NCI-H2107 (cell line): ENCODE measurements around the gene SSBP3.
A peak's percentile ranks its signal among the peaks of the same experiment; 100 is the strongest.
"Not testable (repeated sequence)": the region's sequence is repeated elsewhere in the genome, so short reads cannot be mapped to it uniquely, and the experiment has no call there.

ENCODE experiments used
- DNase-seq: peaks from one replicate; lab custom pipeline; 2025; lab: John Stamatoyannopoulos, UW

Gene SSBP3

GRCh38 chr1:54347955-54348699 is 58.1 kb downstream of the SSBP3 start:
- DNase-seq: peak; percentile 47

- DNase-seq: no peak
Observed at GRCh38 chr1:54347261-54347954, 58.8 kb downstream of the SSBP3 start.

GRCh38 chr1:54345548-54345947 is 60.6 kb downstream of the SSBP3 start:
- not testable (repeated sequence) for DNase-seq

GRCh38 chr1:54345116-54345515 is 61.1 kb downstream of the SSBP3 start:
- no peak for DNase-seq

- DNase-seq: peak; percentile 66
Observed at GRCh38 chr1:54342742-54343687, 63.2 kb downstream of the SSBP3 start.

- DNase-seq: no peak
Observed at GRCh38 chr1:54342288-54342687, 63.9 kb downstream of the SSBP3 start.

- DNase-seq: no peak
Observed at GRCh38 chr1:54341763-54342162, 64.4 kb downstream of the SSBP3 start.

GRCh38 chr1:54340878-54341277 is 65.3 kb downstream of the SSBP3 start:
- no peak for DNase-seq

GRCh38 chr1:54340434-54340833 is 65.8 kb downstream of the SSBP3 start:
- DNase-seq: no peak

- DNase-seq: no peak
Observed at GRCh38 chr1:54339126-54339525, 67.1 kb downstream of the SSBP3 start.

GRCh38 chr1:54338464-54338863 is 67.7 kb downstream of the SSBP3 start:
- no peak for DNase-seq

- no peak for DNase-seq
Observed at GRCh38 chr1:54337928-54338327, 68.3 kb downstream of the SSBP3 start.

GRCh38 chr1:54337034-54337433 is 69.2 kb downstream of the SSBP3 start:
- DNase-seq: no peak

GRCh38 chr1:54336116-54336515 is 70.1 kb downstream of the SSBP3 start:
- no peak for DNase-seq

GRCh38 chr1:54335755-54336108 is 70.5 kb downstream of the SSBP3 start:
- no peak for DNase-seq

GRCh38 chr1:54335011-54335754 is 71.0 kb downstream of the SSBP3 start:
- no peak for DNase-seq

GRCh38 chr1:54332781-54333585 is 73.2 kb downstream of the SSBP3 start:
- no peak for DNase-seq

GRCh38 chr1:54331843-54332463 is 74.2 kb downstream of the SSBP3 start:
- no peak for DNase-seq

- DNase-seq: peak; percentile 50
Observed at GRCh38 chr1:54331091-54331772, 75.0 kb downstream of the SSBP3 start.
